HG03469 (cell line): Measurements from ENCODE around the gene CCDC183.

Experiments
- ATAC-seq: cut with Tn5 transposase; IDR thresholded peaks from one replicate; pipeline ENCODE4 v1.9.1; 2021; ENCODE audit warnings: mild to moderate bottlenecking, moderate library complexity, moderate number of reproducible peaks; ENCODE audit not compliant: unreplicated experiment

The CCDC183 gene

DNA sequence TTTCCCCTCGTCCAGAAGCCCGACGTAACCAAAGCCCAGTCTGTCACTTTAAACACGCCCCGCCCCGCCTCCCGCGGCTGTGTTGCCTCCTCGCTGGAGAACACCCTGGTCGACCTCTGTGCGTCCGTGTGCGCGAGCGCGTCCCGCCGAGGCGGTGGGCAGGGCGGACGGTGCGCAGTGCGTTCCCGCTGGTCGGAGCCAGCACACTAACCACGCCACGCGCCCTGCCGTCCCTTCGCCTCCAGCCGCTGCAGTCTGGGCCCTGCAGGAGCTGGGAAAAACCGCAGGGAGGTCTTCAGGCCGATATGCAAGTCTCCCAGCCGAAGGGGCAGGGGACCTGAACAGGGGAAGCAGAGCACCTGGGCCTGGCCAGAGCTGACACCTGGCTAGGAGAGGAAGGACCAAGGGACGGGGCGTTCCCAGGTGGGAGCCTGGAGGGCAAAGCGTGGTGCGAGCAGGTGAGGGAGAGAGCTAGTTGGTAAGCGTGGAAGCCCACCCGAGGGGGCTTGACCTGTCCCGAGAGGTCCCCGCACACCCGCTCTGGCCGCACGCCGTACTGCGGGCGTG lies 51.8 kb downstream of the CCDC183 start:
- ATAC-seq = no peak

DNA sequence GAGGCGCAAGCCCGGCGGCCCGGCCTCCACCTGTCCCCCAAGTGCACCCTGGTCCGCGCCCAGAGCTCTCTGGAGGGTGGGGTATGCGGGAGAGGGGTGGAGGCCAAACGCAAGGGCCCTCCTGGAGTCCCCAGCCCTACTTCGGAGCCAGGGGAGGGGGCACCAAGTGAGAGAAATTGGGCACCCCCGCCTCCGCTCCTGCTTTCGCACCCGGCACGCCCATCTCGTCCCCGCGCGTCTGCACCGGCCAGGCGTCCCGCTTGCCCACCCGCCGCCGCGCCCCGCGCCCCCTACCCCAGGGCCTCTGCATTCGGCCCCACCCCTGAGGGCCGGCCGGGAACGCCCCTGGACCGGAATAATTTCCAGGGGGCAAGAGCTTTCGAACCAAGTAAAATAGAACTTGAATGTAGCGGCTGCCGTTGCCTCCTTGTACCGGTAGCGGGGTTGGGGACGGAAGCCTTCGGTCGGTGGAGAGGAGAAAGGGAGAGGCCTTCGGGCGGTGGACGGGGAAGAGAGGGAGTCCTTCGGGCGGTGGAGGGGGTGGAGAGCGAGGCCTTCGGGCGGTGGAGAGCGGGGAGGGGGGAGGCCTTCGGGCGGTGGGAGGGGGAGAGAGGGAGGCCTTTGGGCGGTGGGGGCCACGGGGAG lies 52.4 kb downstream of the CCDC183 start:
- no peak for ATAC-seq

DNA sequence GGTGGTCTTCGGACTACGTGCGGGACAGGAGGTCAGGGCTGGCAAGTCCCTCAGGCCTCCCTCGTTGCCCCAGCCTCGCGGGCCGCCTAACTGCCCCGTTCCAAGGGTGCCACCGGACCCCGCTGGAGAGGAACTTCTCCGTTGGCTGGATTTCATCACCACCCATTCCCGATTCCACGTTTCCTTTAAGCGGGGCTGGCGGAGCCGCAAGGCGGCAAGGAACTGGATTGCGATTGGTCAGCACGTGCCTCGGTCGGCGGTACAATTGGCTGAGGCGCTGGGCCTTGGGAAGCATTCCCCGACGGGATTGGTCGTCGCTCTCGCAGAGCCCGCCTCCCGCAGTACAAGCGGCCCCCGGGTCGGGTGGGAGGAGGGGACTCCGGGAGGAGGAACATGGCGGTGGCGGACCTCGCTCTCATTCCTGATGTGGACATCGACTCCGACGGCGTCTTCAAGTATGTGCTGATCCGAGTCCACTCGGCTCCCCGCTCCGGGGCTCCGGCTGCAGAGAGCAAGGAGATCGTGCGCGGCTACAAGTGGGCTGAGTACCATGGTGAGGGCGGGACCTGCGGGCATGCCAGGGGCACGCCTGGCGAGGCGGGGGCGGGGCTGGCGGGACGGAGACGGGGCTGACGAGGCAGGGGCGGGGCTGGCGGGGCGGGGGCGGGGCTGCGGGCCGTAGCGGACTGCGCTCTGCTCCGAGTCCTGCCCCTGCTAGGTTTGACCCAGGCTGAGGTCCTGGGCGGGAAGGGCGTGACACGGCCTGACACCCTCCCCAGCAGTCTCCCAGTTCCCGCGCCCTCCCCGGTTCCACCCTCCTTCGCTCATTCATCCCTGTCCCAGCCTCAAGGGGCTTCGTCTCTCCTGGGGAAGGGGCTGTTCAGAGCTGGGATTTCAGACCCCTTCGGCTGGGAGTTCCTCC lies 53.2 kb downstream of the CCDC183 start, which contains the start of gene PHPT1:
Gene PHPT1 (plus strand): TSS at position 372 of the 922 bp plus-strand sequence. CDS start 22 bp downstream, at position 394.
- ATAC-seq = peak; percentile 45

DNA sequence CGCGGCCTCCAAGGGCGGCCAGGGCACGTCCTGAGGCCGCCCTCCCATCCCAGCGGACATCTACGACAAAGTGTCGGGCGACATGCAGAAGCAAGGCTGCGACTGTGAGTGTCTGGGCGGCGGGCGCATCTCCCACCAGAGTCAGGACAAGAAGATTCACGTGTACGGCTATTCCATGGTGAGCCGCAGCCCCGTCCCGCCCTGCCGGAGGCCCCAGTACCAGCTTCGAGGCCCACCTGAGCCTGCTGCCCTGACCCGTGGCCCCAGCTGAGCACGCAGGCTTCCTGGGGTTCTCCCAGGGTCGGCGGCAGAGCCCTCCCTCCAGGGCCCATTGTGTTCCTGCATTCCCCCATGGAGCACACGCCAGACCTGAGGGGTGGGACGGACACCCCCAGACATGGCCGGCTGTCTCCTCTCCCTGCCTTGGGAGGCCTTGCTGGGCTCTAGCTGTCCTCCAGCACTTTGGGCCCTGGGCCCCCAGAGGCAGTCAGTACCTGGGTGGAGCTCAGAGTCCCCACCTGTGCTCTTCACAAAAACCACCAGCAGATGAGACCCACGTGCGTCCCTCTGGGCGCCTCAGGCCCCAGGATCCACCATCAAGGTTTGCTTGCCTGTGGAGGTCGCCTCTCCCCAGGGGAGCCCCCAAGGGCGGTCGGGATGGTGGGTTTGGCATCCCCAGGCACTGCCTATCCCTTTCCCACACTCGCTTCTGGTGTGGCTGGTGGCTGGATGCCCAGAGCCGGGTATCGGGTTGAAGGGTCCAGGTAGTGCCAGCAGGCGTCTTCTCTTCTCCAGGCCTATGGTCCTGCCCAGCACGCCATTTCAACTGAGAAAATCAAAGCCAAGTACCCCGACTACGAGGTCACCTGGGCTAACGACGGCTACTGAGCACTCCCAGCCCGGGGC lies 54.1 kb downstream of the CCDC183 start:
- ATAC-seq = no peak

DNA sequence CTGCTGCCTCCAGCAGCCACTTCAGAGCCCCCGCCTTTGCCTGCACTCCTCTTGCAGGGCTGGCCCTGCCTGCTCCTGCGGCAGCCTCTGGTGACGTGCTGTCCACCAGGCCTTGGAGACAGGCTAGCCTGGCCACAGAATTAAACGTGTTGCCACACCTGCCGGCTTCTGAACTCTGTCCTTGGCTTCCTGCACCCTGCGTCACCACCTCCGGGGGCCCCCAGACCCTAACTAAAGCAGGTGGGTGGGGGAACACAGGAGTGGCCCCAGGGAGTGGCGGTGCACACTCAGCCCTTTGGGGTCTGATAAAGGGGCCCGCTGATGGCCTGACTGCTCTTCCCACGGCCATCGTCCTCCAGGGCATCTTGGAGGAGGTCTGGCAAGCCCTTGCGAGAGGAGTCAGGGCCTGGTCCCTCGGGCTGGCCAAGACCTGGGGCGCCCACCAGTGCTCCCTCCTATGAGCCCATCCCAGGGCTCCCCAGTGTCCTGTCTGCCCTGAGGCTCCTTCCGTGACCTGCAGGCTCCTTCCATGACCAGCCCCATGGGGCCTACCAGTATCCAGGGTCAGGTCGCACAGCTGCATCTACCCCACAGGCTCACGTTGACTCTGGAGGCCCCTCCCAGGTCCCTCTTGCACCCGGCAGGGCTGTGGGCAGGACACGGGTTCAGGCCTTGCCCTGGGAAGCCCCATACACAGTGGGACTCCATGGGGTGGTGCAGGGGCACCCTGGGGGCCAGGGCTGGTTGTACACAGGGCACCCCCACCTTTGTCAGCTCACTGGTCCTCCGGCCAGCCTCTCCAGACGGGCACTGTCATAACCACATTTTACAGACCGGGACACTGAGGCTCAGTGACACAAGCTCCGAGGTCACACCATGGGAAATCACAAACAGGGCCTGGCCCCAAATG lies 55.0 kb downstream of the CCDC183 start:
- ATAC-seq = no peak

DNA sequence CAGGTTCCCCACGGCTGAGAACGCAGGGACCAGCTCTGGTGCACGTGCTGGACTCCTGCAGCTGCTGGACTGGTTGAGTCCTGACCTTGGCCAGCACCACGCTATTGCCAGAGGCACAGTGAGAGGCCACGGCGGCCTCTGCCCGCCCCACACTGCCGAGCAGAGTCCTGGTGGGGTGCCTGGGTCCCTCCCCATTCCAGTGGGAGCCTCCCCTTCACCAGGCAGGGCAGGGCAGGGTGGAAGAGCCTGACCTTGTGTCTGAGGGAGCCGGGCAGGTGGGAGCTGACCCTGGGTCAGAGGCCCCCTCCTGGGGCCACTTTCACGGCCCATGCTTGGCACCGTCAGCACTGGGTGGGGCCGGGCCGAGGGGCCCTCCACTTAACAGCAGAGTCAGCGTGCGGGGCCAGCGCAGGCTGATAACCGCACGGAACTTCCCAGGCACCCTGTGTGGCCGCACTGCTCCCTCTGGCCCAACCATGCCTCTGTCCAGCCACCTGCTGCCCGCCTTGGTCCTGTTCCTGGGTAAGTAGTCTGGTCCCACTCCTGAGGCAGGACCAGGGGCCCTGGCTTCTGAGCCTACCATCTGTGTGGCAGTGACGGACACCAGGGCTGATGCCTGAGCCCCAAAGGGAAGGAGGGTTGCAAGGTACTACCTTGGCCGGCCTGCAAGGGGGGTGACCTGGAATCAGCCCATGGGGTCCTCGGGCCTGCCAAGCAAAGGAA lies 56.0 kb downstream of the CCDC183 start, which contains the start of gene MAMDC4:
Gene MAMDC4 (plus strand): TSS at position 406 of the 723 bp plus-strand sequence. CDS start 71 bp downstream, at position 477.
- no peak for ATAC-seq

DNA sequence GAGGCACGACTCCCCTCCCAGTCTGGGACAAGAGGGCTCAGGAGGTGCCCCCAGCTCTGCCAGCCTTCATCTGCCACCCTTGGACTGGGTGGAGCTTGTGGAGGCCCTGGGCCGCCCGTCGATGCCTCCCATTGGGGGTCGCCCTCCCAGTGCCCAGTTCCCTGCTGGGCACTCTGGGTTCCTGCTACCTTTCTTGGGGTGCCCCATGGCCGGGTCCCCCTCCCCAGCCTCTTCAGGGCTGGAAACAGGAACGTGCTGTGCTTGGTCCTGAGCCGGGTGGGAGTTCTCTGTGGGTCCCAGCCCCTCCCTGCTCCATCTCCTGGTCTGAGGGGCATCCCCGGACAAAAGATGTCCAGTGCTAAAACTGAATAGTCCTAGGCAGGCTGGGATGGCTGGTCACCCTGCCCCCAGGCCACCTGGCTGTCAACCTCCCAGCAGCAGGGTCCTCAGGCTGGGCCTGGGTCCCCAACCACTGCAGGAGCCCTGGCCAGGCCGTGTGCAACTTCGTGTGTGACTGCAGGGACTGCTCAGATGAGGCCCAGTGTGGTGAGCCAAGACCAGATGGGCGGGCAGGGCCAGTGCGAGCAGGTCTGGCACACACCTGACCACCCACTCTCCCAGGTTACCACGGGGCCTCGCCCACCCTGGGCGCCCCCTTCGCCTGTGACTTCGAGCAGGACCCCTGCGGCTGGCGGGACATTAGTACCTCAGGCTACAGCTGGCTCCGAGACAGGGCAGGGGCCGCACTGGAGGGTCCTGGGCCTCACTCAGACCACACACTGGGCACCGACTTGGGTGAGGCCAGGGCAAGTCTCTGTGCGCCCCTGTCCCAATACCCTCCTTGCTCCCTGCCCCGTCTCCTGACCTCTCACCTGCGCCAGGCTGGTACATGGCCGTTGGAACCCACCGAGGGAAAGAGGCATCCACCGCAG lies 56.8 kb downstream of the CCDC183 start:
- ATAC-seq = no peak

DNA sequence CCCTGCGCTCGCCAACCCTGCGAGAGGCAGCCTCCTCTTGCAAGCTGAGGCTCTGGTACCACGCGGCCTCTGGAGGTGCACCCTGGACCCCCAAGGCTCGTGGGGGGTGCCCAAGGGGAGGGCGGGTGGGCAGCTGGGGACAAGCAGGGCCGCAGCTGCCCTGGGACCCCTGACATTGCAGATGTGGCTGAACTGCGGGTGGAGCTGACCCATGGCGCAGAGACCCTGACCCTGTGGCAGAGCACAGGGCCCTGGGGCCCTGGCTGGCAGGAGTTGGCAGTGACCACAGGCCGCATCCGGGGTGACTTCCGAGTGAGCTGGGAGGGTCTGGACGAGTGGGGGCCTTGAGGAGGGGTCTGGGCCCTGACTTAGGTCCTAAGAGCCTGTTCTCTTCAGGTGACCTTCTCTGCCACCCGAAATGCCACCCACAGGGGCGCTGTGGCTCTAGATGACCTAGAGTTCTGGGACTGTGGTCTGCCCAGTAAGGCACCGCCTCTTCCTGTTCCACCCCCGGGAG lies 57.5 kb downstream of the CCDC183 start:
- ATAC-seq = no peak

DNA sequence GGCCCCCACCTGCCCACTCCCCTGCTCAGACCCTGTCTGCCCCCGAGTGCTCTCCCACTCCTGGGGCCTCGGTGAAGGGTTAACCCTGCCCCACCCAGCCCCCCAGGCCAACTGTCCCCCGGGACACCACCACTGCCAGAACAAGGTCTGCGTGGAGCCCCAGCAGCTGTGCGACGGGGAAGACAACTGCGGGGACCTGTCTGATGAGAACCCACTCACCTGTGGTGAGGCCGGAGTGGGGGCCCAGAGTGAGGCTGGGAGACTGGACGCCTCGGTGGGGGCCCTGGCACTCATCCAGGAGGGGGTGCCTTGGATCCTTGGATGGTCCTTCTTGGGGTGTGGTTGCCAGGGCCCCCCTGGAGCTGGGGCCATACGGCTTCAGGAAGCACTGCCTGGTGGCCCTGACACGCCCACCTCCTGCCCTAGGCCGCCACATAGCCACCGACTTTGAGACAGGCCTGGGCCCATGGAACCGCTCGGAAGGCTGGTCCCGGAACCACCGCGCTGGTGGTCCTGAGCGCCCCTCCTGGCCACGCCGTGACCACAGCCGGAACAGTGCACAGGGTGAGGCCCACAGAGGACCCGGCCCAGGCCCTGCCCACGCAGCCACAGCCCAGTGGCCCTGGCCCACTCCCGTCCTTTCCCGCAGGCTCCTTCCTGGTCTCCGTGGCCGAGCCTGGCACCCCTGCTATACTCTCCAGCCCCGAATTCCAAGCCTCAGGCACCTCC lies 58.1 kb downstream of the CCDC183 start:
- no peak for ATAC-seq

DNA sequence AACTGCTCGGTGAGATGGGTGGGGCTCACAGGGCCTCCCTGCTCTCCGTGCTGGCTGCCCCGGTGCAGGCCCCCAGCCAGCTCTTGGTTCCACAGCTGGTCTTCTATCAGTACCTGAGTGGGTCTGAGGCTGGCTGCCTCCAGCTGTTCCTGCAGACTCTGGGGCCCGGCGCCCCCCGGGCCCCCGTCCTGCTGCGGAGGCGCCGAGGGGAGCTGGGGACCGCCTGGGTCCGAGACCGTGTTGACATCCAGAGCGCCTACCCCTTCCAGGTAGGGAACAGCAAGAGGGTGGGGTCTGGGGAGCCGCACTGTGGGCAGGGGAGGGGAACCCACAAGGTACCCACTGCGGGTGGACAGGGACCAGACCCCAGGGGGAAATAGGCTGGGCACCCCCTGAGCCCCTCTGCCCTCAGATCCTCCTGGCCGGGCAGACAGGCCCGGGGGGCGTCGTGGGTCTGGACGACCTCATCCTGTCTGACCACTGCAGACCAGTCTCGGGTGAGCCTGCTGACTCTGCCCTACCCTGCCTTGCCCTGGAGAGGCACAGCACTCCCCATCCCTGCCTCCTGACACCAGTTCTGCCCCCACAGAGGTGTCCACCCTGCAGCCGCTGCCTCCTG lies 58.8 kb downstream of the CCDC183 start:
- no peak for ATAC-seq

DNA sequence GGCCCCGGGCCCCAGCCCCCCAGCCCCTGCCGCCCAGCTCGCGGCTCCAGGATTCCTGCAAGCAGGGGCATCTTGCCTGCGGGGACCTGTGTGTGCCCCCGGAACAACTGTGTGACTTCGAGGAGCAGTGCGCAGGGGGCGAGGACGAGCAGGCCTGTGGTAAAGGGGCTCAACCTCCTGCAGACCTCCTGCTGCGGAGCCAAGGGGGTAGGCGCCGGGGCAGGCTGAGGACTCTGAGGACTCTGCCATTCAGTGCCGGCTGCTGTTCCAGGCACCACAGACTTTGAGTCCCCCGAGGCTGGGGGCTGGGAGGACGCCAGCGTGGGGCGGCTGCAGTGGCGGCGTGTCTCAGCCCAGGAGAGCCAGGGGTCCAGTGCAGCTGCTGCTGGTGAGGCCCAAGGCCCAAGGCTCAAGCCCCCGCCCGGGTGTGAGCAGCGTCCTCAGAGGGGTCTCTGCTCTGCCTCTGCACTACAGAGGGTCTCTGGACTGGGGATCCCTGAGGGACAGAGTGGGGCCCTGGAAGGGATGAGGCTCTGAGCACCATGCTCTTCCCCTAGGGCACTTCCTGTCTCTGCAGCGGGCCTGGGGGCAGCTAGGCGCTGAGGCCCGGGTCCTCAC lies 59.4 kb downstream of the CCDC183 start:
- no peak for ATAC-seq

DNA sequence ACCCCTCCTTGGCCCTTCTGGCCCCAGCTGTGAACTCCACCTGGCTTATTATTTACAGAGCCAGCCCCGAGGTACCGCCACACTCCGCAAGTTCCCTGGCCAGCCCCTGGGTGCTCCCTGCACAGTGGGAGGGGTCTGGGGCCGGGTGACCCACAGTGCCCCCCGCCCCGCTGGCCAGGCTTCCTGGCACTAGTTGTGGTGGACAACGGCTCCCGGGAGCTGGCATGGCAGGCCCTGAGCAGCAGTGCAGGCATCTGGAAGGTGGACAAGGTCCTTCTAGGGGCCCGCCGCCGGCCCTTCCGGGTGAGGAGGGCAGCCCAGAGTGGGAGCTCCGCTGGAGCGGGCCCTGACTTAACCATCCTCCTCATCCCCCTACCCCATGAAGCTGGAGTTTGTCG lies 59.9 kb downstream of the CCDC183 start:
- no peak for ATAC-seq

DNA sequence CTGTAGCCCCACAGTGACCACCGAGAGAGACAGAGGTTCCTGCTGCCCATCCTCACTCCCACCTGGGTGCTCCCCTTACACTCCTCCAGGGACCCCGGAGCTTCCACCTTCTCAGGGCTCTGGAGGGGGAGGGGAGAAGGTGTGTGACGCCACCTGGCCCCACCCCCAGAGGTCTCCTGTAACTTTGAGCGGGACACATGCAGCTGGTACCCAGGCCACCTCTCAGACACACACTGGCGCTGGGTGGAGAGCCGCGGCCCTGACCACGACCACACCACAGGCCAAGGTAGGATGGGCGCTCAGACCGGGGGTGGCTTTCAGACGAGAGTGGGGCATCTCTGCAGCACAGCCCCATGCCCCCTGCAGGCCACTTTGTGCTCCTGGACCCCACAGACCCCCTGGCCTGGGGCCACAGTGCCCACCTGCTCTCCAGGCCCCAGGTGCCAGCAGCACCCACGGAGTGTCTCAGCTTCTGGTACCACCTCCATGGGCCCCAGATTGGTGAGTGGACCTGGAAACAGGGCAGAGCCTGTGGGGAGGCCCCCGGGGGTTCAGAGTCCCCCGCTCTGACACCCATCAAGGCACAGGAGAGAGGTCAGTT lies 60.5 kb downstream of the CCDC183 start:
- no peak for ATAC-seq

DNA sequence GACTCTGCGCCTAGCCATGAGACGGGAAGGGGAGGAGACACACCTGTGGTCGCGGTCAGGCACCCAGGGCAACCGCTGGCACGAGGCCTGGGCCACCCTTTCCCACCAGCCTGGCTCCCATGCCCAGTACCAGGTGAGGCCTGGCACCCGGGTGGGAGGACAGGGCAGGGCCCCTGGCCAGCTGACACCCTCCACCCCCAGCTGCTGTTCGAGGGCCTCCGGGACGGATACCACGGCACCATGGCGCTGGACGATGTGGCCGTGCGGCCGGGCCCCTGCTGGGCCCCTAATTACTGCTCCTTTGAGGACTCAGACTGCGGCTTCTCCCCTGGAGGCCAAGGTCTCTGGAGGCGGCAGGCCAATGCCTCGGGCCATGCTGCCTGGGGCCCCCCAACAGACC lies 61.0 kb downstream of the CCDC183 start:
- no peak for ATAC-seq
